Uterus (tissue), 2 donors: ENCODE measurements around the gene DDX59.

Source experiments
- POLR2A ChIP-seq, 2 donors: fragments of 450-650 bp; IDR thresholded peaks; one replicate each; pipeline ENCODE4 v1.6.1; 2016; ENCODE audit warnings: antibody characterized with exemption in 2 of 2, mild to moderate bottlenecking in 1 of 2, moderate library complexity in 1 of 2
- TF ChIP-seq, protein P1 (sequence below), 4 experiments: fragments of 200-600 bp in 2 of 4; fragments of 450-650 bp in 2 of 4; sonication (generic) in 2 of 4; IDR thresholded peaks; one replicate each; pipeline ENCODE4 v1.5.1; 2016 to 2019; ENCODE audit warnings: antibody characterized with exemption in 4 of 4, mild to moderate bottlenecking in 2 of 4, moderate library complexity in 1 of 4

DNA sequence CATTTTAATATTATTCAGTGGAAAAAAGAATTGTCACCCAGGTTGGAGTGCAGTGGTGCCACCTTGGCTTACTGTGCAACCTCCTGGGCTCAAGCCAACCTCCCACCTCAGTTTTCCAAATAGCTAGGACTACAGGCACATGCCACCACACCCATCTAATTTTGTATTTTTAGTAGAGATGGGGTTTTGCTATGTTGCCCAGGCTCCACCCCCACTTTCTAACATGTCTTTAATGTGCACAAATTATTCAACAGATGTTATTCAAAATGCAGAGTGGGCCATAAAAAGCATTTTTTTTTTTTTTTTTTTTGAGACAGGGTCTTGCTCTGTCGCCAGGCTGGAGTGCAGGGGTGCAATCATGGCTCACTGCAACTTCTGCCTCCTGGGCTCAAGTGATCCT is 17.3 kb downstream of the DDX59 start:
- TF ChIP-seq, protein P1, sequence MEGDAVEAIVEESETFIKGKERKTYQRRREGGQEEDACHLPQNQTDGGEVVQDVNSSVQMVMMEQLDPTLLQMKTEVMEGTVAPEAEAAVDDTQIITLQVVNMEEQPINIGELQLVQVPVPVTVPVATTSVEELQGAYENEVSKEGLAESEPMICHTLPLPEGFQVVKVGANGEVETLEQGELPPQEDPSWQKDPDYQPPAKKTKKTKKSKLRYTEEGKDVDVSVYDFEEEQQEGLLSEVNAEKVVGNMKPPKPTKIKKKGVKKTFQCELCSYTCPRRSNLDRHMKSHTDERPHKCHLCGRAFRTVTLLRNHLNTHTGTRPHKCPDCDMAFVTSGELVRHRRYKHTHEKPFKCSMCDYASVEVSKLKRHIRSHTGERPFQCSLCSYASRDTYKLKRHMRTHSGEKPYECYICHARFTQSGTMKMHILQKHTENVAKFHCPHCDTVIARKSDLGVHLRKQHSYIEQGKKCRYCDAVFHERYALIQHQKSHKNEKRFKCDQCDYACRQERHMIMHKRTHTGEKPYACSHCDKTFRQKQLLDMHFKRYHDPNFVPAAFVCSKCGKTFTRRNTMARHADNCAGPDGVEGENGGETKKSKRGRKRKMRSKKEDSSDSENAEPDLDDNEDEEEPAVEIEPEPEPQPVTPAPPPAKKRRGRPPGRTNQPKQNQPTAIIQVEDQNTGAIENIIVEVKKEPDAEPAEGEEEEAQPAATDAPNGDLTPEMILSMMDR (IDR thresholded peaks at IDR 0.05), result no peak
- TF ChIP-seq POLR2A (IDR thresholded peaks at IDR 0.05), result no peak
